GOT3 (cell line): ENCODE results near the gene SYNE1.

Experiments
- DNase-seq: peaks from one replicate; lab custom pipeline; 2025; ENCODE audit warnings: mixed read lengths; lab: John Stamatoyannopoulos, UW

The SYNE1 gene

GRCh38 chr6:152184573-152184916, 452.6 kb downstream of the SYNE1 start:
- DNase-seq, result no peak

GRCh38 chr6:152180601-152181000, 456.6 kb downstream of the SYNE1 start:
- no peak for DNase-seq

GRCh38 chr6:152176268-152176667, 460.9 kb downstream of the SYNE1 start:
- DNase-seq, result no peak

DNA sequence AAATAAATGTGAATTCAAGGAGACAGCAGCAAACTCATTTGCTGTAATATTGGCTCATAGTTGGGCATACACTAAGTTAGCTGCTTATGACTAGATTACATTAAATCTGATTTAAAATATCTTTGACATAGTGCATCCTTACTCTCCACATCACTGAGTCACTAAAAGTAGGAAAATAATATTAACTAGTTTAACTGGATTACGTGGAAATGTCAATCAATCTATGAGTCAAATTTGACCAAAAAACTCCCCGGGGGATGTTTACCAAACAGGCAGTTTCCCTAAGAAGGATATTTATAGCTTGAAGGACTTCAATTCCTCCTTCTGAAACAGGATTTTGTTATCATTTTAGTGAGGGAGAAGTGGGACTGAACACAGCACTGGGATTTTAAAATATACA, 463.2 kb downstream of the SYNE1 start:
- DNase-seq, result no peak

DNA sequence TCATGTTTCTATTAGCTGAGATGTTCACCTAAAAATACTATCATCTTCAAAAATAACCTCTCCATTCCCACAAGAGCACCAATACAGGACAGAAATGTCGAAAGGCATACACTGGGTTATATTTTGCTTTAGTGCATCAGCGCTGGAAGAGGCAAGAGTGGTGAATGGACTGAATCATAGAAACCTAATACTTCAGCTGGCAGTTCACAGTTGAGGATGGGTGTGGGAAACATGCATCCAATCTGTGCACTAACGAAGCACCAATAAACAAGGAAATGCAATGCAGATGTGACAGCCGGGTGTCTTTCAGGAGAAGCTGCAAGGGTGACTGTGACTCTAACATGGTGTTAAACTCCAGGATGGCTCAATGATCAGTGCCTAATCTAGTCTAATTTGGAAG, 463.8 kb downstream of the SYNE1 start:
- no peak for DNase-seq

DNA sequence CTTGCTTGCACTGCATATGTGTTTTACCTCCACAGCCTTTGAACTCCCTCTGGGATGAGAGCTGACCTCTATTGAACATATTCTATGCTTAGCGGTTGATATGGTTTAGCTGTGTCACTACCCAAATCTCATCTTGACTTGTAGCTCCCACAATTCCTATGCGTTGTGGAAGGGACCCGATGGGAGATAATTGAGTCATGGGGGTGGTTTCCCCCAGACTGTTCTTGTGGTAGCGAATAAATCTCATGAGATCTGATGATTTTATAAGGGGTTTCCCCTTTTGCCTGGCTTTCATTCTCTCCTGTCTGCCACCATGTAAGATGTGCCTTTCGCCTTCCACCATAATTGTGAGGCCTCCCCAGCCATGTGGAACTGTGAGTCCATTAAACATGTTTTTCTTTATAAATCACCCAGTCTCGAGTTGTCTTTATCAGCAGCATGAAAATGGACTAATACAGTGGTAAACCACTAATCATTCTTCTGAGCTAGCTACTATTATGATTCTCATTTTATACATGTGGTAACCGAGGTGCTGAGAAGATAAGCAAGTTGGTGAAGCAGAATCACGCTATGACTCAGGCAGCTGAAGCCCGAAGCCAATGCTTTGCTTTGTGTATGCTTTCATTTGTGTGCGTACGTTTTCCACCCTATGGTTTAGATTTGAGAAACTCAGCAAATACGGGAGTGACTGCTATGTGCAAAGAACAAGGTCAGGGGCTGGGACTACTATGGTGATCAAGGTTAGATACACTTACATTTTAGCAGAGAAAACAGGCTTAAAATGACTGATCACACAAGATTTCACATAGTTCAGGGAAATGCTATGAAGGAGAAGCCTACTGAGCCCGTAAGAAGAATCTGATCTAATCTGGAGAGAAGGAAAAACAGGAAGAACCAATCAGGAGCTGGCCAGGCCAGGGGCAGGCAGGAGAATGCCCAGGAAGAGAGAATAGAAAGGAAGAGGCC, 466.2 kb downstream of the SYNE1 start:
- DNase-seq, result no peak

GRCh38 chr6:152170313-152170701, 466.9 kb downstream of the SYNE1 start:
- no peak for DNase-seq

GRCh38 chr6:152167641-152168603, 469.2 kb downstream of the SYNE1 start:
- DNase-seq, result no peak

DNA sequence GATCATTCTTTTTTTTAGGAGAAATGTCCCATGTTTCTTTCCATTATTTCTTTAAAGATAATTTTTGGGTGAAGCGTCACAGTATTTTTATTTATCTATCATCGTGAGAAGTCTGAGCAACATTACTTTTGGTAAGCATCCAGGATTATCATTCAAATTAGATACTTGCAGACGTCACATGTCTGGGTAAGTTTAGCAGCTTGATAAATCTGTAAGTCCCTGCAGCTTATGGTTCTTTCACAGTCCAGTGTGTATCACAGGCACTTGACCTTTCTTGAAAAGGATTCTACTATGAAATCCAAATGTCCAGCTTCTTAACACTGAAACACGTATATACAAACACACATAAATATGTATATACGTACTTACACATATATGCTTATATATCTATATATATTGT, 470.3 kb downstream of the SYNE1 start:
- DNase-seq, result no peak

- DNase-seq, result no peak
Observed at GRCh38 chr6:152166497-152166896, 470.7 kb downstream of the SYNE1 start.

- no peak for DNase-seq
Observed at GRCh38 chr6:152164957-152165356, 472.2 kb downstream of the SYNE1 start.

GRCh38 chr6:152161501-152161900, 475.7 kb downstream of the SYNE1 start:
- DNase-seq, result no peak

DNA sequence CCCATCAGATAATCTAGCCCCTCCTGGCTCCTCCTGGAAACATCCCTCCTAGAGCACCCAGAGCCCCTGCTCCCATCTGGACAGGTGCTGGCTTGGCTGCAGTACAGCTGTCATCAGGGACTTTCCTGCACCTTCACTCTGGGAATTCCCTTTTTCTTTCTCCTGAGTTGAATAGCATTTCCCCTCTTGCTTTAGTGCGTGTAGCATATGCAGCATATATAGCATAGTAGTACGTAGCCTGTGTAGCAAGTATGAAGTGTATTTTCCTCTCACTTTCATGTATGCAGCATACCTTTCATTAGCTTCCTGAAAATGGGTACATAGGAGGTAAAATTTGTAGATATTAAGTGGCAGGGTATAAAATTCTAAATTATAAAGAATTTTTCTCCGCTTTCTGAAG, 476.8 kb downstream of the SYNE1 start:
- DNase-seq, result no peak

- no peak for DNase-seq
Observed at GRCh38 chr6:152155792-152156191, 481.4 kb downstream of the SYNE1 start.

DNA sequence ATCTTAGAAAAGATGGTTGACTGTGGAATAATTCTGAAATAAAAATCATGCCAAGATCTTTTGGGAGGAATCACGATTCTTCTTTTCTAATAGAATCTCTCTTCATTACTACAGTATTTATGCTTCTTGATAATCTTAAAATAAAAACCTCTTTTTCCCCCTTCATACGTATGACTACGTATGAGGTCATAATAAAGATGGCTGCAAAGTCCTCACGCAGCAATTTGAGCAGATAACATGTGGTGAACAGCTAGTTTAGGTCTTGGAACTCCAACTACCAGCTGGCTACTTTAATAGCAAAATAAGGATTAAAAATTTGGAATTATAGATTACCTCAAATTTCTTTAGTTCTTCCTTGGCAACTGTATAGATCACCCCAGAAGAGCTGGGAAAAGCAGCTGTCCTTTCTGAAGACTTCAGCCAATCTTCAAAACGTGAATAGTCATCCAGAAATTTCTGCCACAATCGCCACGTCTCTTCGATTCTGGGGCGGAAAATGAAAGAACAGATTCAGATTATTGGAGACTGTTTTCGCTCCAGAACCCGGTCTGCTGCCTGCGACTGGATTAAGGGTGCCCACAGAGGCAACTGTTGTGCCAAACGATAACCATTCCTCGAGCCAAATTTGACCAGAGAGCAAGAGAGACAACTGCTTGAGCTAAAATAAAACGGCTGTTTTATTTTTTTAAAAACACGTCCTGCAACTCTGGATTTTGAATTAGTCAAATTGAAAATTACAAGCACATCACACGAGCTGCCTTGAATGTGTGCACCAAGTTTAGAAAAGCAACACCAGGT, 482.4 kb downstream of the SYNE1 start:
- DNase-seq, result no peak

DNA sequence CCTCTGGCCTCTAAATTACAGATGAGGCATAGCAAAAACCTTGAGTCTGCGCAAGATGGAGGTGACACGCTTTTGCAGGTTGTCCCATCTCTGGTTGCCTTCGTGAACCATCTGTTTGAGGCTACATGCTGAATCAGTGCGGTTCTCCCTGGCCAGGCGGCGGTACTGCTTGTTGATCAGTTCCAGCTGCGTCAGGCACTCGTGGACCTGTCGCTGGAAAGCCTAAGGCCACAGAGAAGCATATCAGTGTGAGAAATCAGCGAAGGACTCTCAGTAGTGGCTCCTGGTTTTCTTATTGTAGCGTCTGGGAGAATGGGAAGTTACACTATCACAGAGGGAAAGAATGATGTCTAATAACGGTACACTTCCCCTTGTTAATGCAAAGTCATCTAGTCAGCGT, 485.2 kb downstream of the SYNE1 start:
- no peak for DNase-seq

DNA sequence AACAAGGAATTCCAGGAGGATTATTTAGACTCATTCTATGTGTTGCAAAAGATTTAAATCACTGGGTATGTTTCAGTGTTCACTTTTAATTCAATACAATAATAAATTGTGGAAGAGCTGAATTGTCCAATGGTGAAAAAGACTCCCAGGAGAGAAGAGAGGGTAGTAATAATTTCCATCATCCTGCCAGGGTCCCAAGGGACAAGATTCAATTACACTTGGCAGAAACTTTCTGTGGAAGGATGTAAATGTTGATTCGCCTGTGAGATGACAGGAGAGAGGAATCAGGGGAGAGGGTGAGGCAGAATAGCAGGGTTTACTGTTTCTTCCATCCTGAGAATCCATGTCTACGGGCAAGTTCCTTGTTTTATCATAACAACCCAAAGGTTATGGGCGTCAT, 487.0 kb downstream of the SYNE1 start:
- DNase-seq, result no peak

- no peak for DNase-seq
Observed at GRCh38 chr6:152148412-152148811, 488.8 kb downstream of the SYNE1 start.

DNA sequence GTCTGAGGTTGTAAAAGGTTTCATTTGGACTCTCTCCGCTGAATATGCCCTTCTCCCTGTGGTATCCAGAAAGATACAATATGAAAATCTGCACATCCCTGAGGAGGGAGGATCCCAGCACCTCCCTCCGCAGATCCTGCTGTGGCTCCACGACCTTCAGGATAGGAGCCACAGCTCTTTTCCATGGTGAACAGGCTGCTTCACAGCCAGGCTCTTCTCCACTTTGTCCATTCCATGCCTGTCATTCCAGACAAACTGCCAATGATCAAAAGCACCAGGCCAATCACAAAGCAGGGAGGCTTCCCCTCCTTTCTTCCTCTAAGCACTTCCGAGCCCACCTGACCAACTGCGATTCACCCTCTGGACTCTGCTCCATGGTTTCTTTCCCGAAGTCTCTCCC, 489.9 kb downstream of the SYNE1 start:
- DNase-seq, result no peak

DNA sequence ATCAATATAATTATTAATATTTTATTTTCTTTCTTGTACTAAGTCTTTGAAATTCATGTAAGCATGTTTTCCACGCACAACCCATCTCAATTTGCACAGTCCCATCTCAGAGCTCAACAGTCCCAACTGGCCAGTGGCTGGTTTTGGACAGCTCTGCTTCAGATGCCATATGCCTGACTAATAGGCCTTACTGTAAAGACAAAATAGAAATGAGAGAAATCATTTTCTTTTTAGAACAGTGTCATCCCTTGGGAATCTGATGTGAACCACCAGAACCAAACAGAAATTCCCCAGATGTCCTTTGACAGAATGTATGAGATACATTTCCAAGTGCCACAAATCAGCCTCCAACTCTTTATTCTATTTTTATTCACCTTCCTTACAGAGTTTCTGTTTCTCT, 490.8 kb downstream of the SYNE1 start:
- no peak for DNase-seq

- no peak for DNase-seq
Observed at GRCh38 chr6:152143359-152143758, 493.8 kb downstream of the SYNE1 start.

- no peak for DNase-seq
Observed at GRCh38 chr6:152142105-152142504, 495.1 kb downstream of the SYNE1 start.
